ENCODE data around the gene MBP.

GRCh38 chr18:77025123-77025522, 107.5 kb downstream of the MBP start:
- TF ChIP-seq CTCF (conservative IDR thresholded peaks at IDR 0.05; ENCODE audit: low read depth in 2 of 2) = no peak
- TF ChIP-seq CREB1 (CRISPR knock-in tag; IDR thresholded peaks at IDR 0.05; ENCODE audit: low read depth) = no peak
- no peak for TF ChIP-seq POLR2AphosphoS5 (IDR thresholded peaks at IDR 0.05; ENCODE audit: low read depth)
- no peak for TF ChIP-seq ETS1 (IDR thresholded peaks at IDR 0.05)
- no peak for TF ChIP-seq JUNB (IDR thresholded peaks at IDR 0.05; ENCODE audit: unreplicated experiment)
- TF ChIP-seq EZH2phosphoT487 (IDR thresholded peaks at IDR 0.05; ENCODE audit: unreplicated experiment) = no peak
- TF ChIP-seq NANOG (IDR thresholded peaks at IDR 0.05; ENCODE audit: borderline replicate concordance) = no peak

Measured in GM23338 (cell line).